ENCODE measurements around the gene IKBKE. TPM values are rescaled to one million over a fixed set of nuclear protein-coding genes. Genes with fewer than 3 reads are reported as not detected.
"Not testable (repeated sequence)": the region's sequence is repeated elsewhere in the genome, so short reads cannot be mapped to it uniquely, and the experiment has no call there.

IKBKE gene
- total and polyA plus RNA-seq, 2 experiments from 2014 or later: 14.5 to 17.7 TPM

- Histone ChIP-seq H3K27me3 (replicated peaks; ENCODE audit: insufficient read depth) (no peaks in the 10 kb centered on the region), H2AFZ (no peak overlapping the region), H3K9me3 (ENCODE audit: low read depth) (no peaks in the 10 kb centered on the region), H3K36me3 (ENCODE audit: low read depth) (peaks cover 5% of the 10 kb centered on the region; the same call in 1 of the 2 replicates), H3K4me1 (ENCODE audit: insufficient read depth) (peaks cover 9% of the 10 kb centered on the region; the same call in 1 of the 2 replicates), H3K9ac (no peak overlapping the region), H4K20me1 (ENCODE audit: insufficient read depth) (no peaks in the 10 kb centered on the region), H3F3A (ENCODE audit: insufficient read depth) (no peaks in the 10 kb centered on the region), H3K27ac (no peak overlapping the region), H3K9me2 (ENCODE audit: insufficient read depth) (no peaks in the 10 kb centered on the region), H3K4me2 (ENCODE audit: unreplicated experiment) (no peak overlapping the region), H3K4me3 (no peak overlapping the region), H3K79me2 (ENCODE audit: insufficient read depth) (no peaks in the 10 kb centered on the region)
- TF ChIP-seq EZH2 (IDR thresholded peaks at IDR 0.05; ENCODE audit: insufficient read depth, poor library complexity, severe bottlenecking): no peak
- TF ChIP-seq EZH2phosphoT487 (IDR thresholded peaks at IDR 0.05; ENCODE audit: insufficient read depth, low read depth): no peak
- in situ Hi-C loops (cut with MboI): no loop called here
- 80 to 82% methylated on average over 2 of the region's 2 CpGs for WGBS, 2 experiments (ENCODE audit: low coverage in 1 of 2, low lambda C conversion rate in 2 of 2, missing lambda C conversion rate in 2 of 2)
- no peak for DNase-seq
These were observed 12.3 kb downstream of the IKBKE start for GRCh38 chr1:206482611-206483010.

DNA sequence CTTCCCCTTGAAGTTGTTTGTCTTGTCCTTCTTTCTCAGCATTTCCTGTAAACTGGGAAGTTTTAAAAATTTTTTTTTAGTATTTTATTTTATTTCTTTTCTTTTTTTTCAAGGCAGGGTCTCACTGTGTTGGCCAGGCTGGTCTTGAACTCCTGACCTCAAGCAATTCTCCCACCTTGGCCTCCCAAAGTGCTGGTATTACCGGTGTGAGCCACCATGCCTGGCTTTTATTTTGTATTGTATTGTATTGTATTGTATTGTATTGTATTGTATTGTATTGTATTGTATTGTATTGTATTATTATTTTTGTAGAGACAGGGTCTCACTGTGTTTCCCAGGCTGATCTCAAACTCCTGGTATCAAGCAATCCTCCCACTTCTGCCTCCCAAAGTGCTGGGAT, 13.6 kb downstream of the IKBKE start:
- H3F3A ChIP-seq (ENCODE audit: insufficient read depth); H3K4me2 ChIP-seq (ENCODE audit: unreplicated experiment); H3K36me3 ChIP-seq (ENCODE audit: low read depth); H3K27me3 ChIP-seq (replicated peaks; ENCODE audit: insufficient read depth); H3K9me2 ChIP-seq (ENCODE audit: insufficient read depth); DNase-seq; H2AFZ ChIP-seq; H3K79me2 ChIP-seq (ENCODE audit: insufficient read depth); H4K20me1 ChIP-seq (ENCODE audit: insufficient read depth); H3K4me3 ChIP-seq; H3K9me3 ChIP-seq (ENCODE audit: low read depth); in situ Hi-C loops (cut with MboI); H3K4me1 ChIP-seq (ENCODE audit: insufficient read depth); H3K27ac ChIP-seq; H3K9ac ChIP-seq: not testable (repeated sequence)
- WGBS, 2 experiments (ENCODE audit: low coverage in 1 of 2, low lambda C conversion rate in 2 of 2, missing lambda C conversion rate in 2 of 2): 93 to 97% methylated on average over 1 of the region's 1 CpG

DNA sequence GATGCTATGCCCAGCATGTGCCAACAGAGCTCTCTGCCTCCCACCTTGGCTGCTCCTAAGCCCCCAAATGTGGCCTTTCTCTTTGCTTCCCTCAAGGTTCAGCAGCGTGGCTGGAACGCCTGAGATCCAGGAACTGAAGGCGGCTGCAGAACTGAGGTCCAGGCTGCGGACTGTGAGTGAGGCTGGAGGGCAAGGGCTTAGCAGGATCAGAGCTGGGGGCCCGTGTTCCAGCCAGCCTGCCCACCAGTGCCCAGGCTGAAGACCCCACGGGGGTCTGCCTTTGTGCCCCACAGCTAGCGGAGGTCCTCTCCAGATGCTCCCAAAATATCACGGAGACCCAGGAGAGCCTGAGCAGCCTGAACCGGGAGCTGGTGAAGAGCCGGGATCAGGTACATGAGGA, 14.6 kb downstream of the IKBKE start:
- Histone ChIP-seq H3K79me2 (ENCODE audit: insufficient read depth) (no peaks in the 10 kb centered on the region), H3K27ac (no peak overlapping the region), H3K9me2 (ENCODE audit: insufficient read depth) (no peaks in the 10 kb centered on the region), H3K4me1 (ENCODE audit: insufficient read depth) (peaks cover 9% of the 10 kb centered on the region; the same call in 1 of the 2 replicates), H3K27me3 (replicated peaks; ENCODE audit: insufficient read depth) (no peaks in the 10 kb centered on the region), H4K20me1 (ENCODE audit: insufficient read depth) (no peaks in the 10 kb centered on the region), H3K36me3 (ENCODE audit: low read depth) (peaks cover 5% of the 10 kb centered on the region; the same call in 1 of the 2 replicates), H2AFZ (no peak overlapping the region), H3K9me3 (ENCODE audit: low read depth) (no peaks in the 10 kb centered on the region), H3K4me3 (no peak overlapping the region), H3F3A (ENCODE audit: insufficient read depth) (no peaks in the 10 kb centered on the region), H3K4me2 (ENCODE audit: unreplicated experiment) (no peak overlapping the region), H3K9ac (no peak overlapping the region)
- in situ Hi-C loops (cut with MboI): no loop called here
- 93 to 95% methylated on average over 10 of the region's 10 CpGs for WGBS, 2 experiments (ENCODE audit: low coverage in 1 of 2, low lambda C conversion rate in 2 of 2, missing lambda C conversion rate in 2 of 2)
- DNase-seq: no peak
- no peak for TF ChIP-seq EZH2phosphoT487 (IDR thresholded peaks at IDR 0.05; ENCODE audit: insufficient read depth, low read depth)
- no peak for TF ChIP-seq EZH2 (IDR thresholded peaks at IDR 0.05; ENCODE audit: insufficient read depth, poor library complexity, severe bottlenecking)

GRCh38 chr1:206486995-206487788, 16.9 kb downstream of the IKBKE start:
- 91 to 94% methylated on average over 15 of the region's 15 CpGs for WGBS, 2 experiments (ENCODE audit: low coverage in 1 of 2, low lambda C conversion rate in 2 of 2, missing lambda C conversion rate in 2 of 2)

More at GRCh38 chr1:206486995-206487788, 16.9 kb downstream of the IKBKE start:
- H3K36me3 ChIP-seq (ENCODE audit: low read depth): peaks cover 14% of the 10 kb centered on the region; the same call in 1 of the 2 replicates
- in situ Hi-C loops (cut with MboI): no loop called here
- H4K20me1 ChIP-seq (ENCODE audit: insufficient read depth): no peaks in the 10 kb centered on the region
- TF ChIP-seq EZH2phosphoT487 (IDR thresholded peaks at IDR 0.05; ENCODE audit: insufficient read depth, low read depth) (no peak), EZH2 (IDR thresholded peaks at IDR 0.05; ENCODE audit: insufficient read depth, poor library complexity, severe bottlenecking) (no peak)
- no peak overlapping the region for H2AFZ ChIP-seq
- DNase-seq: no peak
- H3K27me3 ChIP-seq (replicated peaks; ENCODE audit: insufficient read depth): no peaks in the 10 kb centered on the region
- no peaks in the 10 kb centered on the region for H3K79me2 ChIP-seq (ENCODE audit: insufficient read depth)
- H3K9me2 ChIP-seq (ENCODE audit: insufficient read depth): no peaks in the 10 kb centered on the region
- H3K4me2 ChIP-seq (ENCODE audit: unreplicated experiment): no peak overlapping the region
- no peaks in the 10 kb centered on the region for H3F3A ChIP-seq (ENCODE audit: insufficient read depth)
- H3K4me1 ChIP-seq (ENCODE audit: insufficient read depth): no peaks in the 10 kb centered on the region
- no peak overlapping the region for H3K27ac ChIP-seq
- H3K9me3 ChIP-seq (ENCODE audit: low read depth): no peaks in the 10 kb centered on the region
- H3K4me3 ChIP-seq: no peak overlapping the region
- no peak overlapping the region for H3K9ac ChIP-seq
